NK-92 treated with Interleukin-12 subunit alpha and Interleukin-12 subunit beta, amount 100 ng/mL, for 24 hours (cell line): Measurements from ENCODE around the gene UTS2R.

Experiments
- DNase-seq: peaks from one replicate; lab custom pipeline; 2025; lab: John Stamatoyannopoulos, UW

UTS2R gene

GRCh38 chr17:82389379-82389778 is 17.8 kb downstream of the UTS2R start:
- DNase-seq = no peak

GRCh38 chr17:82390015-82390859 is 18.7 kb downstream of the UTS2R start:
- no peak for DNase-seq

GRCh38 chr17:82390860-82391435 is 19.4 kb downstream of the UTS2R start:
- no peak for DNase-seq

GRCh38 chr17:82391496-82392066 is 20.0 kb downstream of the UTS2R start:
- no peak for DNase-seq

- no peak for DNase-seq
Measured at GRCh38 chr17:82392209-82392920, 20.8 kb downstream of the UTS2R start.

GRCh38 chr17:82392941-82393340 is 21.4 kb downstream of the UTS2R start:
- no peak for DNase-seq

- DNase-seq = no peak
Measured at GRCh38 chr17:82394278-82394677, 22.7 kb downstream of the UTS2R start.

GRCh38 chr17:82396601-82397435 is 25.3 kb downstream of the UTS2R start:
- DNase-seq = no peak

- no peak for DNase-seq
Measured at GRCh38 chr17:82397449-82398335, 26.1 kb downstream of the UTS2R start.

- no peak for DNase-seq
Measured at GRCh38 chr17:82399041-82399441, 27.5 kb downstream of the UTS2R start.

- DNase-seq = no peak
Measured at GRCh38 chr17:82399601-82400101, 28.1 kb downstream of the UTS2R start.

- no peak for DNase-seq
Measured at GRCh38 chr17:82400206-82400605, 28.6 kb downstream of the UTS2R start.

GRCh38 chr17:82400830-82401229 is 29.3 kb downstream of the UTS2R start:
- DNase-seq = peak; percentile 20

GRCh38 chr17:82402865-82403264 is 31.3 kb downstream of the UTS2R start:
- DNase-seq = no peak

GRCh38 chr17:82403662-82404660 is 32.4 kb downstream of the UTS2R start:
- DNase-seq = no peak

GRCh38 chr17:82405051-82405450 is 33.5 kb downstream of the UTS2R start:
- DNase-seq = no peak

- DNase-seq = no peak
Measured at GRCh38 chr17:82406131-82406671, 34.6 kb downstream of the UTS2R start.

GRCh38 chr17:82407255-82407654 is 35.7 kb downstream of the UTS2R start:
- DNase-seq = no peak
